NCI-H1417 treated with DMSO at 0.1 percent for 48 hours (cell line): ENCODE measurements around the gene MAP7D1.
"Not testable (repeated sequence)": the region's sequence is repeated elsewhere in the genome, so short reads cannot be mapped to it uniquely, and the experiment has no call there.

Source experiments
- DNase-seq: peaks from one replicate; lab custom pipeline; 2025; lab: John Stamatoyannopoulos, UW

MAP7D1 gene

DNA sequence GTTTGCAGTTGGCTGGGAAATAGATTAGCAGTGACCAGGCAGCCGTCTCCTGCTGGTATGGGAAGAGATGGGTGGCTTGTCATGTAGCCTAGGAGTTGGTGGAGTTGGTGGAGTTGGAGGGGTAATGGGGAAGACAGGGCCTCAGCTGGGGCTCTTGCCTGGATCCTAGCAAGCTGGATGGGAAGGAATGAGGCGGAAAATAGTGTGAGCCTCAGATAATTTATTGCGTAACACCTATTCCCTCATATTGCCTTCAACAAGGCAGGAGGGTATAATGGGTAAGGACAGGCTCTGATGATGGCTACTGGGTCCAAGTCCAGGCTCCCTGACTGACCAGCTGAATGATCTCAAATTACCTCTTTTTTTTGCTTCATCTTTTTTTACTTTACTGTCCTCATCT, 12.6 kb downstream of the MAP7D1 start:
- no peak for DNase-seq

DNA sequence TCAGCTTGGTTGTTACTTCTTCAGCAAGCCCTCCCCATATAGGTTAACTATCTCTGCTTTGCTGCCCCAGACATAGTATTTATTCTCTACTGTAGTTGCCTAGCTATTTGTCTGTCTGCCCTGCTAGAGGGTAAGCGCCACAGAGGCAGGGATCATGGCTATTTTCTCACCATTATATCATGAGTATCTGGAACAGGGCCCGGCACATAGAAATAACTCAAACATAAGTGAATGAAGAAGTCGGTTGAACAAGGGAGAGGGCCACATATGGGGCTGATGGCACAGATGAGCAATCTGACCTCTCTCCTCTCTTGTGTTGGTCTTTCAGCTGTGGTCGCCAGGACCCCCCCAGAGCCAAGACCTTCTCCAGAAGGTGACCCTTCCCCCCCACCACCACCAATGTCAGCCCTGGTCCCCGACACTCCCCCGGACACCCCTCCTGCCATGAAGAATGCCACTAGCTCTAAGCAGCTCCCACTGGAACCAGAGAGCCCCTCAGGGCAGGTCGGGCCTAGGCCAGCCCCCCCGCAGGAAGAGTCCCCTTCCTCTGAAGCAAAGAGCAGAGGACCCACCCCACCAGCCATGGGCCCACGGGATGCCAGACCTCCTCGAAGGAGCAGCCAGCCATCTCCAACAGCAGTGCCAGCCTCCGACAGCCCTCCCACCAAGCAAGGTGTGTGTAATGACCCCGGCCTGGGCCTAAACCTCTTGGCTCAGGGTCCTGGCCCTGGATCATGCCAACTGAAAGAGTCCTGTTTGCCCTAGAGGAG, 14.9 kb downstream of the MAP7D1 start:
- no peak for DNase-seq

DNA sequence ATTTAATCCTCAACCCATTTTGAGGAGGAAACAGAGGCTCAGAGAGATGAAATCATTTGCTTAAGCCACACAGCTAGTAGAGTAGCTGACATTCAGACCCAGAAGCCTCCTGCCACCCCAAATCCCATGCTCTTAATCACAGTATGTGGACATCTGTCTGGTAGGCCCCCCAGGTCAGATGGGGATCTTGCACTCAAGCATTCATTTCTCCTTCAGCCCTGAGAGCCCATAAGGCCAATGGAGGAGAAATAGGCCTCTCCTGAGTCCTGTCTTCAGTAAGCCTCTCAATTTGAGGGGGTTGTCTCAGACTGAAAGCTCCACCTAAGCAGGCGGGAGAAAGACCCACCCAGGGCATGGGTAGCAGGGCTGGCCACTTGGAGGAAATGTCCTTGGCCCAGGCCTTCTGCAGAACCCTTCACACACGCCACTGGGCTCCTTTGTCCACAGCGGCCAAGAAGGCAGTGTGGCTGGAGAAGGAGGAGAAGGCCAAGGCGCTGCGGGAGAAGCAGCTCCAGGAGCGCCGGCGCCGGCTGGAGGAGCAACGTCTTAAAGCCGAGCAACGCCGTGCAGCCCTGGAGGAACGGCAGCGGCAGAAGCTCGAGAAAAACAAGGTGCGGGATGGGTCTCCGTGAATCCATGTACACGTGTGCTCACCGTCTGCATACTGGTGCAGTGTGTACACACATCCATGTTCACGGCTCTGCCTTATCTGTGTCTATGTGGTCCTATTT, 16.2 kb downstream of the MAP7D1 start:
- no peak for DNase-seq

DNA sequence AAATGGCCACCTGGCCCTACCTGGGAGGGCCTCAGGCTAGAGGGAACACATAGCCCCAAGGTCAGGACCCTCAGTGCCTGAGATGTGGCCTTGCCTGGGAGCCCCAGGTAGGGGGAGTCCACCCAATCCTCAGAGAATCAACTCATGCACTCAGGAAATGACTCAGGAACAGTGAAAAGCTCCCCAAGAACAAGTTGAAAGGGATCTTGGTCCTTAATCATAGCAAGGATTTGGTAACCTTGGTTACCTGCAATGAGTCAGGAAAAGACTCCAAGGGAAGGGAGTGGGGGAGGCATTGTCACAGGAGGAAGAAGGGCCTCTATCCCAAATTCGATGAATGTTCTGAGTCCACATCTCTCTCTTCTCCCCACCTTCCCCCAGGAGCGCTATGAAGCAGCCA, 17.0 kb downstream of the MAP7D1 start:
- no peak for DNase-seq

DNA sequence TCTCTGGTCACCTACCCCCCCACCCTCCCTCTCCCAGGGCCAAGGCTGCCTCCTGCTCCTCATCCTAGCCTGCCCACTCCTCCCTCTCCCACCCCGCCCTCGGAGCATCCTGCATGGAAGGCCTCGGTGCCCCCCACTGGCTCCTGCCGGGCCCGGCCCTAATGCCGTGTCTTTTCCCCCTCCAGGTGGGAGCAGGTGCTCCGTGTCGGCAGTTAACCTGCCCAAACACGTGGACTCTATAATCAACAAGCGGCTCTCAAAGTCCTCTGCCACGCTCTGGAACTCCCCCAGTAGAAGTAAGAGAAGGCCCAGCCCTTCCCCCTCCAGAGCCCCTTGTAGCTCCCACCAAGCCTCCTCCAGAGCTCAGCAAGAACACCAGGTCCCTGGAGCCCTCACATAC, 18.8 kb downstream of the MAP7D1 start:
- peak; percentile 29 for DNase-seq

DNA sequence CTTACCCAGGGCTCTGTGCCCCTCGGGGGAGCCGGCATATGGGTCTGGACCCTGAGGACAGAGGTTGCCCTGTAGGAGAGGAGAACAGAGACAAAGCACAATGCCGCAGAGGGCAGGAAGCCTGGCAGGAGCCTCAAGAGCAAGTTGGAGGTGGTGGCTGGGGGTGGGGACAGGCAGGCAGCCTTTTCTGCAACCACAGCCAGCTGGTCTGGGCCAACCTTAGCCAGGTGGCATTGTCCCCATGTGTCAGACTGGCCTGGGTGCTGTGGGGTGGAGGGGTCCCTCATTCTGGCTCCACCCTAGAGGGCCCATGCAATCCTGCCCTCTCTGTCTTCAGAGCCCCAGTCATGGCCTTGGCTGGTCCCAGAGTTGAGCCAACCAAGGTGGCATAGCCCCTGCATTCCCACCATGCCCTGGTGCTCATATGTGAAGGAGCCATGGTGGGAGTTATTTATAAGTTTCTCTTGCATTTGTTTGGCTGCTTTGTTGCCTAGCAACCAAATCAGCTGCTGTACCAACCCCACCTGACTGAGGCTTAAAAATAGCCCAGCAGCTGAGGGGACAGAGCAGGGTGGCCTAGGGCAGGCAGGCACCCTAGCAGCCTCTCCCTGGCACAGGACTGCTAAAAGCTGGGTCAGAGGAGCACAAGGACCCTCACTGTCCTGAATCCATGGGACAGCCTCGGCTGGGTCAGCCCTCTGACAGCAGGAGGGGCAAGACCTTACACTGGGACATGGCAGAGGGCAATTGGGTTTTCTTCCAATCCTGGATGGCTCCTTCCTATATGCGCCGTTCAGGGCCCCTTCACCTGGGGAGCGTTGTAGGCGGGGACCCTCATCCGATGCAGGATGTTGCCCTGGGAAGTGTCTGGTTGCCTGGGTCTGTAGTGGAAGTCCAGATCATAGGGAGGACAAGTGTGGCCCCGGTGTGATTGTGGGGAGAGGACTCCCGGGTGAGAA, 19.5 kb downstream of the MAP7D1 start:
- no peak for DNase-seq

DNA sequence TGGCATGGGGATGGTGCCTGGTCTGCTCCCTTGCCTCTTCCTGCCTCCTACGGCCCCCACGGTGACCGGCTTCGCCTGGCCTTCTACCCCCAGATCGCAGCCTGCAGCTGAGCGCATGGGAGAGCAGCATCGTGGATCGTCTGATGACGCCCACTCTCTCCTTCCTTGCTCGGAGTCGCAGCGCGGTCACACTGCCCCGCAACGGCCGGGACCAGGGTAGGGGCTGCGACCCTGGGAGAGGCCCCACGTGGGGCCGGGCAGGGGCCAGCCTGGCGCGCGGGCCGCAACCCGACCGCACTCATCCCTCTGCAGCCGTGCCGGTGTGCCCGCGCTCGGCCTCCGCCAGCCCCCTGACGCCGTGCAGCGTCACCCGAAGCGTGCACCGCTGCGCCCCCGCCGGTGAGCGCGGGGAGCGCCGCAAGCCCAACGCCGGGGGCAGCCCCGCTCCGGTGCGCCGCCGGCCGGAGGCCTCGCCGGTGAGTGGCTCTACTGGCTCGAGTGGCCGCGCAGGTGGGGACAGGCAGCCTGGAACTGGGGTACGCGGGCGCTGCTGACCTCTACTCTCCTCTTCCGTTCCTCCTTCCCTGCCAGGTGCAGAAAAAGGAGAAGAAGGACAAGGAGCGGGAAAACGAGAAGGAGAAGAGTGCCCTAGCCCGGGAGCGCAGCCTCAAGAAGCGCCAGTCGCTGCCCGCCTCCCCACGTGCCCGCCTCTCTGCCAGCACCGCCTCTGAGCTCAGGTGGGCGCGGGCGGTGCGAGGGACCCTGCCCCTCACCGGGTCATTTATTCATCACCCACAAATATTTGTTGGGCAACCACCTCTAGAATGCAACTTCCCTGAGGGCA, 20.4 kb downstream of the MAP7D1 start:
- DNase-seq: no peak

DNA sequence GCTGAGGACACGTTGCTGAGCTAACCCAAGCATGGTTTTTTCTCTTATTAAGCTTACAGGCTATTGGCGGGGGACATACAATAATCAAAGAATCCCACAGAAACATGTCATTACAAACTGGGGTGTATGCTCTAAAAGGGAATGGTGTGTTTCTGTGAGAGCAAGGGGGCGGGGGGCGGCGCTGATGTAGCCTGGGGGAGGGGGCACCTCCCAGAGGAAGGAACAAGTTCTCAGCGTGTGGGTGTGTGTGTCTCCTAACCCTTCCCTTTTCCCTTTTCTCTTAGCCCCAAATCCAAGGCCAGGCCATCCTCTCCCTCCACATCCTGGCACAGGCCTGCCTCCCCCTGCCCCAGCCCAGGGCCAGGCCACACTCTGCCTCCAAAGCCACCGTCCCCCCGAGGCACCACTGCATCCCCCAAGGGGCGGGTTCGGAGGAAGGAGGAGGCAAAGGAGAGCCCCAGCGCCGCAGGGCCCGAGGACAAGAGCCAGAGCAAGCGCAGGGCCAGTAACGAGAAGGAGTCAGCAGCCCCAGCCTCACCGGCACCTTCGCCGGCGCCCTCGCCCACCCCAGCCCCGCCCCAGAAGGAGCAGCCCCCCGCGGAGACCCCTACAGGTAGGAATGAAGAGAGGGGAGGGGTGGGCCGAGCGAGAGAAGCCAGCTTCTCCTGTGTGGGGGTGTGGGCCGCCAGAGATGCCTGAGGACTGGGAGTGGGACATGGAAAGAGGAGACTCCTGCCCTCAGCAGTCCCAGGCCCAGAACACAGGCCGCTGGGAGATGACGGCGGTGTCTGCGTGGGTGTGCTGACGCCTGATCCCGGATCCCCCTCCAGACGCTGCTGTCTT, 21.9 kb downstream of the MAP7D1 start:
- no peak for DNase-seq

DNA sequence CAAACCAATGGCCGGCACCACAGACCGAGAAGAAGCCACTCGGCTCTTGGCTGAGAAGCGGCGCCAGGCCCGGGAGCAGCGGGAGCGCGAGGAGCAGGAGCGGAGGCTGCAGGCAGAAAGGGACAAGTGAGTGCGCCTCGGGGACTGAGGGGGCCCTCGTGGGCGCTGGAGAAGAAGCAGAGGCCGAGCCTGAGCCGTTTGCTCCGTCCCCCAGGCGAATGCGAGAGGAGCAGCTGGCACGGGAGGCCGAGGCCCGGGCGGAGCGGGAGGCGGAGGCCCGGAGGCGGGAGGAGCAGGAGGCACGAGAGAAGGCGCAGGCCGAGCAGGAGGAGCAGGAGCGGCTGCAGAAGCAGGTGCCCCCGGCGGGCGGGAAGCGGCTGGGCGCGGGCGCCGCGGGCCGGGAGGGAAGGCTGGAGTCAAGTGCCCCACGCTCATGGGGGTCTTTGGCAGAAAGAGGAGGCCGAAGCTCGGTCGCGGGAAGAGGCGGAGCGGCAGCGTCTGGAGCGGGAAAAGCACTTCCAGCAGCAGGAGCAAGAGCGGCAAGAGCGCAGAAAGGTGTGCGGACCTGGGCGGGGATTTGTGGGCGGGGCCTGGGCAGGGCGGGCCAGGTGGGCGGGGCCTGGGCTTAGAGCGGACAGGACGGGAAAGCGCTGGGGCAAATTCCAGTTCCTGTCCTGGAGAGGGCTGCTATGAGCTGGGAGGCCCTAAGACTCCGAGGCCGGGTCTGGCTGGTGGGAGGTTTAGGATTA, 22.7 kb downstream of the MAP7D1 start:
- DNase-seq: no peak

DNA sequence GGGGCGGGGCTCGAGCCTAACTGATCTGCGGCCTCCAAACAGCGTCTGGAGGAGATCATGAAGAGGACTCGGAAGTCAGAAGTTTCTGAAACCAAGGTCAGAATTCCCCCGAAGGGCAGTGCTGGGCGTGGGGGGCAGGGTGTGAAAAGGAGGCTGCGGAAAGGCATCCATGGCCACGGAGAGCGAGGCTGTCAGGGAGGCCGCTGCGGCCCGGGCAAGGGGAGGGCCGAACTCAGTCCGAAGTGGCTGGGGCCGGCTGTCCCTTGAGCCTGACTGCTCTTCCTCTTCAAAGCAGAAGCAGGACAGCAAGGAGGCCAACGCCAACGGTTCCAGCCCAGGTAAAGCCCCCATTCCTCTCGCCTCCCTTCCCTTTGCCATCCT, 23.2 kb downstream of the MAP7D1 start:
- DNase-seq: no peak

DNA sequence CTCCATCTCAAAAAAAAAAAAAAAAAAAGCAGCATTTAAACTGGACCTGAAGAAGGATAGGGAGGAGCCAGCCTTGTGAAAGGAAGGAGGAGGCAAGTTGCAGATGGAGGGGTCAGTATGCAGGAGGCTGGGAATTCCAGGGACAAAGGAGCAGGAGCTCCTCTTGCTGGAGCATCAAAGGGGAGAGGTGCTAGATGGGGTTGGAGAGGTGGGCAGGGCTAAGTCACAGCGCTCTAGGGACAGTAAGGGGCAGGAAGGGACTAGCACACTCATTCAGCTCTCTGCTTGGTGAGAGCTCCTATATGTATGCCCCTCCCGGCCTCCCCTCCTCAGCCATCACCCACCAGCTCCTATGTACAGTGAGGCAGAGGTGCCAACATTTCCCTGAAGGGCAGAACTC, 26.8 kb downstream of the MAP7D1 start:
- no peak for DNase-seq

DNA sequence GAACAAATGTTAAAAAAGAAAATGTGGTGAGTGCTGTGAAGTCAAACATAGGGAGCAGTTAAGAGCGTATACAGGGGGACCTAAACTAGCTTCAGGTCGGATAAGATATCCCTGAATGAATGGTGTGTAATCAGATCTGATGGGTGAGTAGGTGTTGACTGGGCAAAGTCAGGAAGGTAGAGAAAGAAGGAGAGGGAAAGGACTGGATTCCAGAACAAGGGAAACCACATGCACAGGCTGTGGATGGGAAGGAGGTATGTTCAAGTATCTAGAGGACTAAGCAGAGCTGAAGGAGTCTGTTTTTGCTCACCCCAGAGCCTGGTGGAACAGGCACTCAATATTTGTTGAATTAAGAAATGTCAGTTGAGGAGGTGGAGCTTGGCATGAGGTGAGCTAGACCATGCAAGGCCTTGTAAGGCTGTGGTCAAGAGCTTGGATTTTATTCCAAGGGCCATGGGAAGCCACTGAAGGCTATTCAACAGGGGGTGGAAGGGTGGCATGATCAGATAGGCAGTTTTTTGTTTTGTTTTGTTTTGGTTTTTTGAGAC, 27.4 kb downstream of the MAP7D1 start:
- DNase-seq: no peak

DNA sequence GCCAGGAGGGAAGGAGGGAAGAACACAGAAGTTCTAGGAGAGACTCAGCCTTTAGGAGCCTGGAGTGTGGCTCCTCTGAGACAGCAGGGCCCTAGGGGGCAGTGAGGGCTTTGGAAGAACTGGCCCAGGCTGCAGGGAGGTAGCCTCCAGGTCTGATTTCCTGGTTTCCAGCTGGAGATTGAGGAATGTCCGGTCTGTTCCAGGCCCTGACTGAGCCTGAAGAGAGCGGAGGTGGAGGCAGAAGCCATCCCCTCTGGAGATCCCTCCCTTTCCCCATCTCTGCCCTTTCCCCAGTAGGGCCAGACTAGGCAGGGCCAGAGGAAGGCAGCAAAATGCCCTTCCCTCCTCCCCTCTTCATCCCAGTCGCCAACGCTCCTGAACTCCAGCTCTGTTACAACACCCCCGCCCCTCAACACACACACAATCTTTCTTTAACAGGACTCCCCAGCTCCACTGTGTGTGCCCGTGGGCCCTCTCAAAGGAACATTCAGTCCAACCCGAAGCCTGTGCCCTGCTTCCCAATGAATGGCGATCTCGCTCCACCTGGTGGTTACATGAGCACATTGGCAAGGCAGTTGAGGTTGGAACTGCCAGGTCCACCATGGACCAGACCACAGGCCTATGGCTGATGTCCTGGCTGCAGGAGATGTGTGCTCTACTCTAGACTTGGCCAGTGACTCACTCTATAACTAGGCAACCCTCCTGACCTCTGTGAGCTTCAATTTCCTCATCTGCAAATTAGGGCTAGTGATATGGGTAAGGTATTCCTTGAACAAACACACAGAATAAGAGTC, 32.0 kb downstream of the MAP7D1 start:
- DNase-seq: peak; percentile 45

DNA sequence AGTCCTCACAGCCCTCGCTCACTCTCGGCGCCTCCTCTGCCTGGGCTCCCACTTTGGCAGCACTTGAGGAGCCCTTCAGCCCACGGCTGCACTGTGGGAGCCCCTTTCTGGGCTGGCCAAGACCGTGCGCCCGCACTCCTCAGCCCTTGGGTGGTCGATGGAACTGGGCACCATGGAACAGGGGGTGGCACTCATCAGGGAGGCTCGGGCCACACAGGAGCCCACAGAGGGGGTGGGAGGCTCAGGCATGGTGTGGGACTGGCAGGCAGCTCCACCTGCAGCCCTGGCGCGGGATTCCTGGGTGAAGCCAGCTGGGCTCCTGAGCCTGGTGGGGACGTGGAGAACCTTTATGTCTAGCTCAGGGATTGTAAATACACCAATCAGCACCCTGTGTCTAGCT, 40.8 kb downstream of the MAP7D1 start:
- DNase-seq: not testable (repeated sequence)

DNA sequence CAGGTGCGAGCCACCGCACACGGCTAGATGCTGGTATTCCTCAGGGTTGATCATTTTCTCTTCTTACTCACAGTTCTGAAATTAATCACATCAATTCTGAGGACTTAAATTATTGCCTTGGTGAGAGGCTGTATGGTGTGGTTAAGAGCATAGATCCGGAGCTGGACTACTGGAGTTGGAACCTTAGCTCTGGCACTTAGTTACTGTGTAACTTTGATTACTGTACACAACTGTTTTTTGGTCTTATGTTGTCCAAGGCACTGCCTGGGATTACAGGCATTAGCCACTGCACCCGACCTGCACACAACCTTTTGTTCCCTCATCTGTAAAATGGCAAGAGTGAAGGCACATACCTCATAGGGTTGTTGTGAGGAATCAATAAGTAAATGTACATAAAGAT, 42.7 kb downstream of the MAP7D1 start:
- no peak for DNase-seq

DNA sequence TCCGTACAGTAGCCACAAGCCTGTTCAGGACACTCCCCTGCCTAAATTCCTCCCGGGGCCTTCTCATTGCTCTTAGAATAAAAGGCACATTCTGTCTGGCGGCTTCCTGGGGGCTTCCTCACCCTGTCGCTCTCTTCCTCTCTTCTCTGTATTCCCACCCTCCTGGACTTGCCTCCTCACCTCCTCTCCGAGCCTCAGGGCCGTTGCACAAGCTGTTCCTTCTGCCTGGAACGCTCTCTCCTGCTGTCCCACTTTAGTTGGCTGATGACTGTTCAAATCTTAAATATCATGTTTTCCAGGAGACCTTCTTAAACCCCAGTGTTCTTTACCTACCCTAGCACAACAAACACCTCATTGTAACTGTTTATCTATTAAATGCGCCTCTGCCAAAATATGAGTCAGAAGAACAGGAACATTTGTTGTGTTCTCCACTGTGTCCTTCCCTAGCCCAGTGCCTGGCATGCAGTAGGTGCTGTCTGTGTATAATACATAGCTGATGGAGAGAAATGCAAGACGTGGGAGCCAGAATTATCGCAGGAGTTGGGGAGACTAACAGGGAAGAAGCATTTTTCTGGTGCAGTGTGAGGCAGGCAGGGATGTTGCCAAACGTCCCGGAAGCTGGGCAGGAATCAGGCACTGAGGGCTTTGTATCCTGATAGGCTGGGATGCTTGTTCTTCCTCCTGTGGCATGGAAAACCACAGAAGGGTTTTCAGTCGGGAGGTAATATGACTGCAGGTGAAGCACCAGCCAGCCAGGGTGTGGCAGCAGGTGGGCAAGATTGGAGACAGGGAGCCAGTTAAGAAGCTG, 44.2 kb downstream of the MAP7D1 start:
- no peak for DNase-seq

DNA sequence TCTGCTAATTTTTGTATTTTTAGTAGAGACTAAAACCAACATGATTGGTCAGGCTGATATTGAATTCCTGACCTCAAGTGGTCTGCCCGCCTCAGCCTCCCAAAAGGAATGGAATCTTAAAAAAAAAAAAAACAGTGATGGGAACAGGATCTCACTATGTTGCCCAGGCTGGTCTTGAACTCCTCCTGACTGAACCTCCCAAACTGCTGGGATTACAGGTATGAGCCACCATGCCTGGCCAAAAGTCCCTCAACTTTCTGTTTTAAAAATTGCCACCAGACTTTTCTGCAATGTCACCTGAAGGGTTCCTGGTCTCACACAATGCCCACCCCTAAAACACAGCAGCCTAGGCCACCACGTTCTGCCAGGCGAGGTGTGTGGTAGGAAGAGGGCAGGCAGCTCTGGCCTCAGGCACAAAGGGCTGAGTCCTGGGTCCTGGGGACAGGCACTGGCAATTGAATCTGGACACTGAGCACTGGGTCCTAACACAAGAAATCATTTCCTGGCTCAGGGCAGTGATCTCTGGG, 47.1 kb downstream of the MAP7D1 start:
- DNase-seq: no peak
